Jurkat, Clone E6-1 (cell line): ENCODE results near the gene KCNT1.

ENCODE experiments used
- DNase-seq: peaks from one replicate; pipeline ENCODE4 v3.0.0-alpha.2; 2011; ENCODE audit warnings: low read depth, low spot score
- H3K4me3 ChIP-seq: 2 replicates; pipeline ENCODE4 v1.5.1; 2011; ENCODE audit warnings: mild to moderate bottlenecking, low read length, control low read depth, moderate library complexity

KCNT1 gene

DNA sequence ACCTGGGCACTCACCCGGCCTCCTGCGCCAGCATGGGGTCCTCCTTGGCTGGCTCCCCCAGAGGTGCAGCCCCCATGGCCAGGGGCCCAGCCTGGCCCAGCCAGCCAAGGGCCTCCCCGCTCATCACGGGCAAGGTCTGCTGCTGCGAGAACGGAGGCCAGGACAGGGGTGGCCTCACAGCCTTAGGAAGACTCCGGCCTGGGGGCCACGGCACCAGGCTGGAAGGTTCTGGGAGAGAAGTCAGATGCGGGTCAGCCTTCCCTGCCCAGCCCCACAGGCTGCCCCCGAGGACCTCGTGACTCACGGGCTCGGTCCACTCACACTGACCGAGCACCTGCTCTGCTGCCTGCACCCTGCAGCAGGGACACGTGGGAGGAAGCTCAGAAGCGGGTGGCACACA is 6.9 kb upstream of the KCNT1 start:
- DNase-seq = no peak

DNA sequence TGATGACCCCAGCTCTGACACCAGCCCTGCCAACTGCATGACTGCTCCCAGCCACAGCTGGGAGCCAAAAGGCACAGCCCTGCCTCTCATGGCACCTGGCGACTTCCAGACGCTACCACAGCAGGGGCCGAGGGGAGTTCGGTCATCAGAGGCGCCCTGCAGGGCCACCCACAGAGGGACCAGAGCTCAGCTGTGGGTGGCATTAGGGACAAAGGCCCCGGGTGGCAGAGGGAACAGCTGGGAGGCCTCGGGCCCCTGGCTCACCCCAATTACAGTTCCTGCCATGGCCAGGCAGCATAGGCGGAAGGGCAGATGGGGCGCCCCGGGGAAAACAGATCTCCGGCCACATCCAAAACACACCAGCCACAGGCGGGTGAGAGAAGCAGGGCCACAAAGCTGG is 6.3 kb upstream of the KCNT1 start:
- no peak overlapping the region for H3K4me3 ChIP-seq
- no peak for DNase-seq

More for the DNA sequence above, 6.9 kb upstream of the KCNT1 start:
- no peak overlapping the region for H3K4me3 ChIP-seq

DNA sequence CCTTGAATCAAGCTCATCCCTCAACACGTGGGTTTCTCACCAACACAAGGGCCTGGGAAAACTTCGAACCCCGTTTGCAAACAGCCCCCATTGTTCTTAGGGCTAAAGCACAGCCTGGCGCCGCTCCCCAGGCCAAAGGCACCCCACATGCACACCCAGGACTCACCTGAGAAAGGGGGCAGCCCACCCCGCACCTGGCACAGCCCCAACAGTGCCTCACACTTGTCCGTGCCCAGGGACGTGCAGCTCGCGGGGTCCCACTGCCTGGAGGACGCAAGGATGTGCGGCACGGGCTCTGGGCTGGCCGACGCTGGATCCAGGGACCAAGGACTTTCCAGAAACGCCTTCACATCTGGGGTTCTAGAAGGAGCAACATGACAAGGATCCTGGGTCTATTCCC is 5.5 kb upstream of the KCNT1 start:
- no peak for DNase-seq
- no peak overlapping the region for H3K4me3 ChIP-seq

DNA sequence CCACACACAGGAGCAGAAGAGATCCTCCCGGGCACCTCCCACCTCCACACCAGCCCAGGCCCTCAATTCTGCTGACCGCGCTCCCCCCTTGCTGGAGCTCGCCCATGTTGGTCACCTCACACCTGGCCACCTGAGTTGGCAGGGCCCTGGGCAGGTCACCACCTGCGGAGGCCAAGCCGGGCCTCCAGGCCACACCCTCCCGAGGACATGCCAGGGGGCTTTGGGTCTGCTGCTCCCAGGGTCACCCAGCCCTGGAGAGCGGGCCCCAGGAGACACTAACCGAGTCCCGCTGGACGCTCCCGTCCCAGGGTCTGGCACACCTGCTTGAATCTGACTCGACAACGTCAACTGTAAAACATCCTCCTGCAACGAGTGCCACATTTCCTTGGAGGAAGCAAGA is 4.8 kb upstream of the KCNT1 start:
- DNase-seq = no peak
- H3K4me3 ChIP-seq = no peak overlapping the region

DNA sequence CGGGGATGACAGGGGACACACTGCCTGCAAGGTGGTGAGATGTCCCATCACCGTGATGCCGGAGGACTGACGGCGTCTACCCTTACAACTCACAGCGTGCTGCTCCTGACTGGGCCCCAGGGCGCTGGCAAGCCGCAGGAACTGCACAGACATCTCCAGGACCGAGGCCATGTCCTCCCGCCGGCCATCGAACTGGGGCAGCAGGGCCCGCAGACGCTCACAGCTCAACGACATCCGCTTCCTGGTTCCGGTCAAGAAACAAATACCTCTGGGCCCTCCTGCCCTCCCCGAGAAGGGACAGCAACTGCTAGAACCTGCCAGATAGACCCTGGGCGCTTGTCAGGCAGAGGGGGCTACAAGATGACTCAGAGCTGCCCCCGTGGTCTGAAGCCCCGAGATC is 3.7 kb upstream of the KCNT1 start:
- H3K4me3 ChIP-seq = no peak overlapping the region
- no peak for DNase-seq

DNA sequence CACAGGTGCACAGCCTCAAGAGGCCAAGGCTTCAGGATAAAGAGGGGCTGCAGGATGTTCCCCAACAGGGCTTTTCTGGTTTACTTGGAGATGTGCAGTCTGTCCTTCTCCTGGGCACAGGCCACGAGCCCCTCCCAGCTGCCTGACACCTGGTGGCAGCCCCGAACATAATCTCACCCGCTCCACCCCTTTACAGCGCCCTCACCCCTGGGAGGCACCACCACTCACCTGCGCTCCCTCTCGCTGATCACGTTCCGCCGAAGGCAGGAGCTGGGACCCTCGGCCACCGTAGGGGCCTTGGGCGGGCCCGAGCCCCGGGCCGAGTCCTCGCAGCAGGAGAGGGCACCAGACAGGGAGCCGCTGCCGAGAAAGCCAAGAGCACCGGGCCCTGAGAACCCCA is 3.2 kb upstream of the KCNT1 start:
- no peak overlapping the region for H3K4me3 ChIP-seq
- DNase-seq = no peak

DNA sequence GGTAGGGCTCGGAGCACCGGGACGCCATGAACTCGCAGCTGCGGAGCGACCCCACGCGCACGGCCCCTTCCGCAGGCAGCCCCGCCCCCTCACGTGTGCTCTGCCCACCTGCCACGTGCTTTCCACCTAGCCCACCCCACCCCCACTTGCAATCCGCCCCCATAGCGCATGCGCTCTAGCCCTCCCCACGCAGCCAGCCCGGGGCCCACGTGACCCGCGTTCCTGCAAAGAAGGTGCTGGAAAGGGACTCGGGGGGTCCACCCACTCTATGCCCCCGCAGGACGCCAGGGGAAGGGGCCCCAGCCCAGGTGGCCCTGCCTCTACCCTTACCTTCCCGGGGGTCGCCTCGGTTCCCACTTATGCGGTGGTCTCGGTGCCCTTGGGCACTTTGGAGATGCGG is 2.5 kb upstream of the KCNT1 start, which contains the start of gene SOHLH1:
Gene SOHLH1 (minus strand): TSS at position 42 of the 400 bp plus-strand sequence. CDS start 14 bp downstream, at position 28.
- H3K4me3 ChIP-seq = no peak within 1 kb of the TSS
- DNase-seq = no peak

DNA sequence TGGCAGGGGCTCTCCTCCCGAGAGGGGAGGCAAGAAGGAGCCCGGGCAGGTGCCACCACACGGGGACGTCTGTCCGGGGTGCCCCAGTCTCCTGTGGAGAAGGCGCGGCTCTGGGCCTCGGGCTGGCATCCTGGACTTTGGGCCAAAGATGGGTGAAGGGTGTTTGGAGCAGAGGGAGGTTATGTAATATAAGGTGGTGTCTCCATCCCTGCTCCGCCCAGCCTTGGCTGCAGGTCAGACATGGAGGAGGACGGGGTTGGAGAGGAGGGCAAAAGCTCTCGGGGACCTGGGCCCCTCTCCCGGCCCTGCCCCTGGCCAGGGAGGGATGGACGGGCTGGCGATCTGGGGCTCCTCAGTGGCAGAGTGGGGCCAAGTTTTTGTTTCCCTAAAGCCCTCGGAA is 1.5 kb upstream of the KCNT1 start:
- no peak for DNase-seq
- no peak overlapping the region for H3K4me3 ChIP-seq

DNA sequence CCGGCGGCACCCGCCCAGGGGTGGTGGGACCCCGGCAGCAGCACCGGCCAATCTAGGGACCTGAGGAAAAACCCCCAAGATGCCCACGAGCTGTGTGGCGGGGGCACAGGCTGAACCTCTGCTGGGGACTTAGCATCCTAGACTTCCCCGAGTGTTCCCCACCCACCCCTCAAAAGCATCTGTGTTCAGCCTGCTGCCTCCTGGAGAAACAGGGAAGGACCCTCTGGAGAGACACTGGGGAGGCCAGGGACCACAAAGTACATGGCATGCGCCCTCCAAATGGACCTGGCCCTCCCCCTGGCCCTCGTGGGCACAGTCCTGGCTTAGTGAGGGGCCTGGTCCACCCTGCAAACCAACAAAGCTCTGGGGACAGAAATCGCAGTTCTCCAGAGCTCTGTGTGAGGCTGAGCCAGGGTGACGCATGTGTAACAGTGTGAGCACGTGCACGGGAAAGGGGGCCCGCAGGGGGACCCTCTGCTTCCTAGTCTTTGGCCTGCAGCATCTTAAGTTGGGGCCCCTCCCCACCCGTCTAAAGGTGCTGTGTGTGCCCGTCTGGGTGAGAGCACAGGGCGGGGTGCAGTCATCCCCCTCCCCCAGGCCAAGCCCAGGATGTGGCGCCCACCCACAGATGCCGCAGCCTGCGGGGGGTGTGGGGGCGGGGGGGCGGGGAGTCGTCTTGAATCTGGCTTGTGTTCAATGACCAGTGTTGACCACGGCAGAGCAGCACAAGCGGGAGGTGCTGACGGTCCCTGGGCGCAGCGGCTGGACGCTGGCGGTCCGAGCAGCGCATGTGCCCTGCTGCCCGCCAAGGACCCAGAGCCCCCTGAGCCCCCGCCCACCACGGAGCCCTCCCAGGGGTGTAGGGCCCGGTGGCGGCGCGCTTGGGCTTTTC is 672 bp upstream of the KCNT1 start:
- DNase-seq = peak; percentile 11
- H3K4me3 ChIP-seq = no peak overlapping the region

DNA sequence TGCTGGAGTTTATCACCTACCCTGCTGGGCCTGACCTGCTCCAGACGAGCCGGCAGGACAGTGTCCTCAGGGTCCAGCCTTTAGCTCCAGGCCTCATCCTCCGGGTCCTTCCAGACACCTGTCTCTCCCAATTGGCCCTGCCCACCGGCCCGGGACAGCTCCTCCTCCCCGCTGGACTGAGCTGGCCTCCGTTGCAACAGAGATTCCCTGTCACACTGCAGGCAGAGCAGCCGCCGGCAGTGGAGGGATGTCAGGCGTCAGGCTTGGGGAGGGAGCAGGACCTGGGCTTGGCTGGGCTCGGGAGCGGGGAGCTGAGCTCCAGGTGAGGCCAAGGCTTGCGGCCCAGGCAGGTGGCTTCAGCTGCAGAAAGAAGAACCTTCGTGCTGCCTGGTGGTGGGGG is 1.7 kb downstream of the KCNT1 start:
- no peak overlapping the region for H3K4me3 ChIP-seq
- no peak for DNase-seq

DNA sequence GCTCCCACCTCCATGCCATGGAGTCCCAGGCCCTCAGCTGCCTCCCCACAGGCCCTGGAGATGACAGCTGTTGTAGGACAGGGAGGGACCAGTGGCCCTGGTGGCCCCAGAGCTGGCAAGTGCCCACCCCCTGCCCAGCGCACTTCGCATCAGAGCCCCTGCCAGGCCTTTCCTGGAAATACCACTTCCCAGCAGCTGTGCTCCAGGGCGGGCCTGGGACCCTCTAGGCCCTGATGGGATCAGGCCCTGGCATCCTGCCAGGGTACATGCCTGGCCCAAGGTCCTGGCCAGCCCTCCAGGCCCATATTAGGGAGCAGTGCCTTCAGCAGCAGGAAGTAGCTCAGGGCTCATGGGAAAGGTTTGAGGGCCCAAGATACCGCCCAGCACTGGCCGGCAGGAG is 2.5 kb downstream of the KCNT1 start:
- no peak overlapping the region for H3K4me3 ChIP-seq
- DNase-seq = no peak

DNA sequence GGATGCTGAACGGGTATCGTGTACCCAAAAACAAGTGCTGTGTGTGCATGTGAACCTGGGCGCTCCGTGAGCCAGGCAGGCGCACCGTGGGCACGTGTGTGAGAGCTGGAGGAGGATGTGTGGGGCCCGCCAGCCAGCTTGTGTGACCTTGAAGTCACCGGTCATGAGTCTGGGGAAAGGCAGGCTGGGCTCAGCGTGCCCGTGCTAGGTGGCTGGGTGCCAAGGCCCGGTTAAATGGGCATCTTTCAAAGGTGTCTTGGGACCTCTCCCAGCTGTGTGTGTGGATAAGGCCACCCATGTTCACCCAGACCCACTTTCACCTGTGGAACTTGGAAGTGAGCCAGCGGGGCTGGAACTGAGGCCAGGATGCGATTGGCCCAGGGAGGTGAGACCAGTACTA is 3.4 kb downstream of the KCNT1 start:
- DNase-seq = no peak
- no peak overlapping the region for H3K4me3 ChIP-seq

DNA sequence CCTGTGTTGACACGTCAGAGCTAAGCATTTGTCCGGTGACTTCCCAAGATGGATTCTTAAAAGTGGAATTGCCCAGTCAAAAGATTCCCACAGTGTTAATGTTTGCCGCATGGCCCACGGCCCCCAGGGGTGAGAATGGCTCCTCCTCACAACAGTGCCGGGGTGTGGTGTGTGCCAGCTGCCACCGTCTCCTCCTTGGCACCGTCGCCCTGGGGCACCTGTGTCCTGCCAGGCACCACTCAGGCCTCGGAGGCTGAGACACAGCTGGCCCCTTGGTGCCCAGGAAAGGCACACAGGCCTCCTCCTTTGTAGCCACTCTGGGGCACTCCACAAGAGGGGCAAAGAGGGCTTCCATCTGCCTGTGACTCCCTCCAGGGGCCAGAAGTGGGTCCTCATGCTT is 4.3 kb downstream of the KCNT1 start:
- DNase-seq = no peak

DNA sequence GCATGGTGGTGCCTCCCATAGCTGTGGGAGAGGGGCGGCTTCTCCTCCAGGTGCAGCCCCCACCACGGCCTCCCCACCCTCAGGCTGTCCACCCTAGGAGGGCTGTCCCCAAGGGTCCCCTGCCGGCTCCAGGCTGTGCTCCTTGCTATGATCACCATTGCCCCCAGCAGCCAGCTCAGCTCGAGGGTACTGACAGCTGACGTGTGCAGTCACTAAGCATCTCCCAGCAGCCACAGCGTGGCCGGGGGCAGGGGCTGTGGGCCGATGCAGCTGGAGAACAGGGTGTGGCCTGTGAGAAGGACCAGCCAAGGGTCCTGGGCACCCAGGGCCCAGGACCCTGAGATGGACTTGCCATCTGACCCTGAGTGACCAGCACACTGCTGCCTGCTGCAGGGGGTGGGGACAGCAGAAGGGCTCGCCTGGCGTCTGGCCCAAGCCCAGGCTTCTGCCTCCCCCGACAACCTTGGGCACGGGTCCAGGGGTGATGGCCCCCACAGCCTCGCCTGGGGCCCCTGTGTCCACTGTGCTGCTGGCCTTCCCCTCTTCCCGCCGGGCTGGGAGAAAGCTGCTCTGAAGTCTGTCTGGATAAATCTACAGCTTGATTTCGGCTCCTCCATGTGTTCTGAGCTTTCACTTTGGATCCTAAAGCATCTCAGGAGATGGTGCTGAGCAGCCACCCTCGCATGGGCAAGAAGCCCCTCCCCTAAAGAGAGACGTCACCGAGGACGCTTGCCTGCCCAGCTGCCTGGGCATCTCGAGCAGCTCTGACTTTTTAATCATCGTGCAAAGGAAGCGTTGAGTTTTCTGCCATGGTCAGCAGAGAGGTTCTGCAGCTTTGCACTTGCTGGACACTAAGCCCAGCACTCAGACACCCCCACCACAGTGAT is 5.5 kb downstream of the KCNT1 start:
- no peak overlapping the region for H3K4me3 ChIP-seq
- no peak for DNase-seq

More for the DNA sequence above, 4.3 kb downstream of the KCNT1 start:
- H3K4me3 ChIP-seq = no peak overlapping the region

DNA sequence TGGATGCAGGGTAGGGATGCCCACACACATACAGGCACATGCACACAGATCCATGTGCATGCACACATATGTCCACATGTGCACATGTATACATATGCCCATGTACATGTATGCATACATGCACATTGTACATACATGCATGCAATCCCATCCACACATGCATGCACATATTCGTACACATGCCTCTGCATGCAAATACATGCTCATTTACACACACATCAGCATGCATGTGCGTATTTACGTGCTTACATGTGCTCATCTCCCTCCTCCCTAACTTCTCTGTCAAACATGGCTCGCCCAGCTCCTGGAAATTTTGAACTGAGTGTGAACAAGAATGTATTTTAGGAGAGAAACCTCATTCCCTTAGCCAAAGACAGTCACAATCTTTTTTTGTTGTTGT is 6.2 kb downstream of the KCNT1 start:
- no peak for DNase-seq
- no peak overlapping the region for H3K4me3 ChIP-seq

DNA sequence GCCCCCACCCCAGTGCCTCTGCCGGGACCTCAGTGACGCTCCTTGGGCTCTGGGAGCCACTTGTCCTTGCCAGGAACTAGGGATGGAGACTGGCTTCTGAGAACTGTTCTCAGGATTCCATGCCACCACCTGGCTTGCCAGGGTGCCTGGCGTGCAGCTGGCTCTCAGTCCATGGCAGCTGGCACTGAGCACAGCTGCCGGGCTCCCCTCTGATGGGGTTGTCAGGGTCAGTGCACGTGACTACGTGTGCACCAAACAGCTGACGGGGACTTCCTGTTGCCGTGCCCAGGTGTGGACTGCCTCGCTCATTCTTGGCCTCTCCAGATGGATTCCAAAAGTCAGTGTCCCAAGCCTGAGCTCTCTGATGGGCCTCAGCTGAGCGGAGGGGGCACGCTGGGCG is 9.4 kb downstream of the KCNT1 start:
- H3K4me3 ChIP-seq = no peak overlapping the region
- DNase-seq = no peak

DNA sequence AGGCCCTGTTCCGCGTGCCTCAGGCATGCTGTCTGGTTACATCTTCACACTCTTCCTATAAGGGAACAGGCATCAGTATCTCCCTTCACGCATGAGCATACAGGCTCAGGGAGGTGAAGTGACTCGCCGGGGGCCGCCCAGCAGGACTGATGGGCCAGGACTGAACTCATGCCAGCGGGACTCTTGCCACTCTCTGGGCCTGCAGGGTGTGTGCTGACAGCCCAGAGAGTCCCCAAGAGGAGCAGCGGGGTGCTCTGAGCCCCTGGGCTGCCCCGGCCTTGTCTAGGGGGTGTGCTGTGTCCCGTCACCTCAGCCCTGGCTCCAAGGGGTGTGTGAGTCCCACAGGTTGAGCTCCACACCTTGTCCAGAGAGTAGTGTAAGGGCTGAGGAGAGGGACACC is 9.9 kb downstream of the KCNT1 start:
- no peak for DNase-seq
- no peak overlapping the region for H3K4me3 ChIP-seq

DNA sequence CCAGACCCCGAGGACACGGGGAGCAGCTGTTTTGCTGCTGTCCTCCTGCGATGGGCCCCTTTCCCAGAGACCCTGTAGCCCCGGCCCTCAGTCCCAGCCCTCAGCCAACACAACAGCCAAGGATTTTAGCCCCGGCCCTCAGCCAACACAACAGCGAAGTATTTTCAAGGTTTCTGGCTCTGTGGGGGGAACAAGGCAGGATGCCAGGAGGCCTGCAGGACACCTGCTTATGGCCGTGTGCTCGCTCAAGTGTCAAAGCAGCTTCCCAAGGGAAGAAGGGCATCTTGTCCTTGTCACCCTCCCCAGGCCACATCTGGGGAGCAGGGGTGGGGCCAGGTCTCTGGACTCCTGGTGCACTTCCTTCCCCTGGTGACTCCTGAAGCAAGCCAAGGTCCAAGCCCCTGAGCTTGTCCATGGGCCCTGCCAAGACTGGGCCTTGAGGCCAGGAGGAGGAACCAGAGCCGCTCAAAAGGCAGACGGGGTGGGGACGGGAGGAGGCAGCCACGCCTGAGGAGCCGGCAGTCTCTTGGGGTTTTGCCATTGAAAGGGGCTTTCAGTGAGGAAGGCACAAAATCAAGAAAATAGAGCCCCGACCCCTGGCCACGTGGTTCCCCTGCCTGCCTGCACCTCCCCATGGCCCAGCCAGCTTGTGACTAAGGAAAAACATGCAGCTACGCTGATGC is 10.8 kb downstream of the KCNT1 start:
- no peak for DNase-seq
- H3K4me3 ChIP-seq = no peak overlapping the region

DNA sequence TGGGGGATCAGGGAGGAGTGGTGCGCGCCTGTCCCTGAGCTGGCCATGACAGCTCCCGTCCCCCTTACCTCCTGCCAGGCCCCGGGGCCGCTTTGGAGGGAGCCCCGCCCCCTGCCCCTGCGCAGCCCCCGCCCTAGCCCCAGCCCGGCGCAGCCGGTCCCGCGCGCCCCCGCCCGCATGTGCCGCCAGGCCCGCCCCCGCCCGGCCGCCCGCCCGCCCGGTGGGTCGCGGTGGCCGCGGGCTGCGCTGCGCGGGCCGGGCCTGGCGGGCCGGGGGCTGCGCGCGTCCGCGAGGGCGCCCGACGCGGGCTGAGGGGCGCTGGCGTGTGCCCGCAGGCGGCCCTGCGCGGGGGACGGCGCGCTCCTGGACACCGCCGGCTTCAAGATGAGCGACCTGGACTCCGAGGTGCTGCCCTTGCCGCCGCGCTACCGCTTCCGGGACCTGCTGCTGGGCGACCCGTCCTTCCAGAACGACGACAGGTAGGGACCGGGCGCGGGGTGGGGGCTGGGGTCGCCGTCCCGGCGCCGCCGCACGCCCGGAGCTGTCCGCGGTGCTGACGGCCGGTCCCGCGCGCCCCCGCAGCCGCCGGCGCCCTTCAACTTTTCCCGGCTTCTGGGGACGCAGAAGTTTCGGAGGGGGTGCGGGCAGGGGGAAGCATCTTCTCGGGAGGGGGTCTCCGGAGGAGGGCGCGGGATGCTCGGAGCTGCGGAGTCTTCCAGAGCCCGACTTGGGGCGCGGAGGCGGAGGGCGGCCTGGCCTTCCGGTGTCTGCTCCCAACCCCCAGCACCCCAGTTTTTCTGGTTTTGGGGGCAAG is 12.5 kb downstream of the KCNT1 start:
- no peak overlapping the region for H3K4me3 ChIP-seq
- DNase-seq = no peak
